HG03457 (cell line): ENCODE results near the gene EGR1.
"Not testable (repeated sequence)": the region's sequence is repeated elsewhere in the genome, so short reads cannot be mapped to it uniquely, and the experiment has no call there.

ENCODE experiments used
- ATAC-seq: cut with Tn5 transposase; IDR thresholded peaks from one replicate; pipeline ENCODE4 v1.9.1; 2021; ENCODE audit warnings: moderate number of reproducible peaks; ENCODE audit not compliant: unreplicated experiment

The EGR1 gene

GRCh38 chr5:138506370-138507306, 41.4 kb downstream of the EGR1 start:
- ATAC-seq, result no peak

- not testable (repeated sequence) for ATAC-seq
Measured at GRCh38 chr5:138507485-138507884, 42.2 kb downstream of the EGR1 start.

GRCh38 chr5:138508958-138509357, 43.7 kb downstream of the EGR1 start:
- ATAC-seq, result no peak

- no peak for ATAC-seq
Measured at GRCh38 chr5:138514021-138514420, 48.7 kb downstream of the EGR1 start.

GRCh38 chr5:138515556-138516245, 50.4 kb downstream of the EGR1 start:
- ATAC-seq, result no peak

- no peak for ATAC-seq
Measured at GRCh38 chr5:138517437-138517836, 52.2 kb downstream of the EGR1 start.
